ENCODE measurements around the gene FAM174B. TPM values are rescaled to one million over a fixed set of nuclear protein-coding genes. Genes with fewer than 3 reads are reported as not detected.

Gene FAM174B
- total and polyA plus RNA-seq, 10 of the 15 experiments (the other 5 are each of a cell fraction or from before 2014, with no cell fraction given) = 0.71 to 15.9 (median 4.2) TPM

DNA sequence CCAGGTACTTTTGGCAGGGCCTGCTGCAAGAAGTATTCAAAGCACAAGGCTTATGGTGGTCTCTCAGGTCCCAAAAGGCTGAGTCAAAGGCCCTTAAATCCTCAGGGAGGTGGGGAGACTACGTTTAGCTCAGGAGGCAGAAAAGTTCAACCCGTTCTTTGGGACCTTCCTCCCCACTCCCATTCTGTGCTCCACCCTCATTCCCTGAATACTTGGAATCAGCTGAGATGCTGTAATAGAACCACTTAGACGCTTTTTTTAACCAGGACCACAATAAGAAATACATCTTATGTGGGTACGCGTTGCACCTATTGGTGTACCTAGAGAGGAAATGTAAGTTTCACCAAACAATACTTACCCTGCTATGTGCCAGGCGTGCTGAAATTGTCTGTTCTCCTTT, 58.0 kb downstream of the FAM174B start:
- CTCF ChIA-PET = no interaction called here
- no peak overlapping the region for H3K27ac ChIP-seq (ENCODE audit: control insufficient read depth, insufficient read depth)
- intact Hi-C loops (cut with micrococcal nuclease; ENCODE audit: unreplicated experiment) = no loop called here
- no peaks in the 10 kb centered on the region for H3K4me1 ChIP-seq (ENCODE audit: control insufficient read depth, insufficient read depth, low read length)
- POLR2A ChIA-PET = no interaction called here
- H3K79me2 ChIP-seq (ENCODE audit: control insufficient read depth, insufficient read depth, low read length) = no peaks in the 10 kb centered on the region
- H3K9me3 ChIP-seq (replicated peaks; ENCODE audit: control insufficient read depth, insufficient read depth, low read length) = no peaks in the 10 kb centered on the region
- RAD21 ChIA-PET (ENCODE audit: unreplicated experiment) = no interaction called here
- no peaks in the 10 kb centered on the region for H4K20me1 ChIP-seq (ENCODE audit: control insufficient read depth, insufficient read depth)
- H3K27me3 ChIP-seq (replicated peaks in 1 of 2; ENCODE audit: control insufficient read depth in 2 of 2, insufficient read depth in 2 of 2, low read length in 1 of 2) = no peaks in the 10 kb centered on the region; a peak in 1 of 4 replicates
- no peak overlapping the region for H3K4me3 ChIP-seq
- no TSS peak for BruUV-seq (replicated peaks)
- ATAC-seq (no peak), DNase-seq (ENCODE audit: low read depth, low spot score) (no peak), FAIRE-seq (no peak)
- no peak overlapping the region for H3K4me2 ChIP-seq (ENCODE audit: control insufficient read depth, insufficient read depth)
- SMC1A ChIA-PET (ENCODE audit: uncharacterized antibody, unreplicated experiment) = no interaction called here
- H2AFZ ChIP-seq (ENCODE audit: control insufficient read depth, low read depth, low read length) = no peak overlapping the region
- WGBS (ENCODE audit: insufficient coverage, insufficient replicate concordance, low lambda C conversion rate, missing lambda C conversion rate) = 38% methylated on average over 6 of the region's 6 CpGs
- no peak overlapping the region for H3K9ac ChIP-seq (ENCODE audit: control insufficient read depth, insufficient read depth, low read length)
- in situ Hi-C loops (cut with MboI) = no loop called here
- H3K36me3 ChIP-seq (ENCODE audit: control insufficient read depth in 2 of 2, insufficient read depth in 2 of 2, low read length in 1 of 2) = no peaks in the 10 kb centered on the region
- TF ChIP-seq KDM1A (IDR thresholded peaks at IDR 0.05; ENCODE audit: borderline replicate concordance) (no peak), ZNF207 (IDR thresholded peaks at IDR 0.05; ENCODE audit: borderline replicate concordance) (no peak), FOXK2 (IDR thresholded peaks at IDR 0.05) (no peak), TCF12 (IDR thresholded peaks at IDR 0.05; ENCODE audit: low read depth, low read length) (no peak), BACH1 (IDR thresholded peaks at IDR 0.05; ENCODE audit: borderline replicate concordance) (no peak), IRF4 (IDR thresholded peaks at IDR 0.05; ENCODE audit: low read depth, low read length) (no peak), ZNF622 (IDR thresholded peaks at IDR 0.05) (no peak), SUPT20H (IDR thresholded peaks at IDR 0.05; ENCODE audit: borderline replicate concordance, control insufficient read depth, low read depth, low read length) (no peak), NFXL1 (IDR thresholded peaks at IDR 0.05; ENCODE audit: borderline replicate concordance) (no peak), KLF5 (IDR thresholded peaks at IDR 0.05; ENCODE audit: partially characterized antibody) (no peak), HDAC2 (IDR thresholded peaks at IDR 0.05) (no peak), ESRRA (IDR thresholded peaks at IDR 0.05; ENCODE audit: low read length) (no peak), ATF7 (IDR thresholded peaks at IDR 0.05; ENCODE audit: low read depth) (no peak)
- TF ChIP-seq, protein P1, sequence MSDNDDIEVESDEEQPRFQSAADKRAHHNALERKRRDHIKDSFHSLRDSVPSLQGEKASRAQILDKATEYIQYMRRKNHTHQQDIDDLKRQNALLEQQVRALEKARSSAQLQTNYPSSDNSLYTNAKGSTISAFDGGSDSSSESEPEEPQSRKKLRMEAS (IDR thresholded peaks at IDR 0.05; ENCODE audit: low read depth, low read length) = no peak
- TF ChIP-seq, protein P2, sequence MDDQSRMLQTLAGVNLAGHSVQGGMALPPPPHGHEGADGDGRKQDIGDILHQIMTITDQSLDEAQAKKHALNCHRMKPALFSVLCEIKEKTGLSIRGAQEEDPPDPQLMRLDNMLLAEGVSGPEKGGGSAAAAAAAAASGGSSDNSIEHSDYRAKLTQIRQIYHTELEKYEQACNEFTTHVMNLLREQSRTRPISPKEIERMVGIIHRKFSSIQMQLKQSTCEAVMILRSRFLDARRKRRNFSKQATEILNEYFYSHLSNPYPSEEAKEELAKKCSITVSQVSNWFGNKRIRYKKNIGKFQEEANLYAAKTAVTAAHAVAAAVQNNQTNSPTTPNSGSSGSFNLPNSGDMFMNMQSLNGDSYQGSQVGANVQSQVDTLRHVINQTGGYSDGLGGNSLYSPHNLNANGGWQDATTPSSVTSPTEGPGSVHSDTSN (IDR thresholded peaks at IDR 0.05; ENCODE audit: insufficient replicate concordance, low read depth, low read length) = no peak
- TF ChIP-seq, protein P3, sequence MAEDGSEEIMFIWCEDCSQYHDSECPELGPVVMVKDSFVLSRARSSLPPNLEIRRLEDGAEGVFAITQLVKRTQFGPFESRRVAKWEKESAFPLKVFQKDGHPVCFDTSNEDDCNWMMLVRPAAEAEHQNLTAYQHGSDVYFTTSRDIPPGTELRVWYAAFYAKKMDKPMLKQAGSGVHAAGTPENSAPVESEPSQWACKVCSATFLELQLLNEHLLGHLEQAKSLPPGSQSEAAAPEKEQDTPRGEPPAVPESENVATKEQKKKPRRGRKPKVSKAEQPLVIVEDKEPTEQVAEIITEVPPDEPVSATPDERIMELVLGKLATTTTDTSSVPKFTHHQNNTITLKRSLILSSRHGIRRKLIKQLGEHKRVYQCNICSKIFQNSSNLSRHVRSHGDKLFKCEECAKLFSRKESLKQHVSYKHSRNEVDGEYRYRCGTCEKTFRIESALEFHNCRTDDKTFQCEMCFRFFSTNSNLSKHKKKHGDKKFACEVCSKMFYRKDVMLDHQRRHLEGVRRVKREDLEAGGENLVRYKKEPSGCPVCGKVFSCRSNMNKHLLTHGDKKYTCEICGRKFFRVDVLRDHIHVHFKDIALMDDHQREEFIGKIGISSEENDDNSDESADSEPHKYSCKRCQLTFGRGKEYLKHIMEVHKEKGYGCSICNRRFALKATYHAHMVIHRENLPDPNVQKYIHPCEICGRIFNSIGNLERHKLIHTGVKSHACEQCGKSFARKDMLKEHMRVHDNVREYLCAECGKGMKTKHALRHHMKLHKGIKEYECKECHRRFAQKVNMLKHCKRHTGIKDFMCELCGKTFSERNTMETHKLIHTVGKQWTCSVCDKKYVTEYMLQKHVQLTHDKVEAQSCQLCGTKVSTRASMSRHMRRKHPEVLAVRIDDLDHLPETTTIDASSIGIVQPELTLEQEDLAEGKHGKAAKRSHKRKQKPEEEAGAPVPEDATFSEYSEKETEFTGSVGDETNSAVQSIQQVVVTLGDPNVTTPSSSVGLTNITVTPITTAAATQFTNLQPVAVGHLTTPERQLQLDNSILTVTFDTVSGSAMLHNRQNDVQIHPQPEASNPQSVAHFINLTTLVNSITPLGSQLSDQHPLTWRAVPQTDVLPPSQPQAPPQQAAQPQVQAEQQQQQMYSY (CRISPR knock-in tag; IDR thresholded peaks at IDR 0.05) = no peak
- TF ChIP-seq, protein P4, sequence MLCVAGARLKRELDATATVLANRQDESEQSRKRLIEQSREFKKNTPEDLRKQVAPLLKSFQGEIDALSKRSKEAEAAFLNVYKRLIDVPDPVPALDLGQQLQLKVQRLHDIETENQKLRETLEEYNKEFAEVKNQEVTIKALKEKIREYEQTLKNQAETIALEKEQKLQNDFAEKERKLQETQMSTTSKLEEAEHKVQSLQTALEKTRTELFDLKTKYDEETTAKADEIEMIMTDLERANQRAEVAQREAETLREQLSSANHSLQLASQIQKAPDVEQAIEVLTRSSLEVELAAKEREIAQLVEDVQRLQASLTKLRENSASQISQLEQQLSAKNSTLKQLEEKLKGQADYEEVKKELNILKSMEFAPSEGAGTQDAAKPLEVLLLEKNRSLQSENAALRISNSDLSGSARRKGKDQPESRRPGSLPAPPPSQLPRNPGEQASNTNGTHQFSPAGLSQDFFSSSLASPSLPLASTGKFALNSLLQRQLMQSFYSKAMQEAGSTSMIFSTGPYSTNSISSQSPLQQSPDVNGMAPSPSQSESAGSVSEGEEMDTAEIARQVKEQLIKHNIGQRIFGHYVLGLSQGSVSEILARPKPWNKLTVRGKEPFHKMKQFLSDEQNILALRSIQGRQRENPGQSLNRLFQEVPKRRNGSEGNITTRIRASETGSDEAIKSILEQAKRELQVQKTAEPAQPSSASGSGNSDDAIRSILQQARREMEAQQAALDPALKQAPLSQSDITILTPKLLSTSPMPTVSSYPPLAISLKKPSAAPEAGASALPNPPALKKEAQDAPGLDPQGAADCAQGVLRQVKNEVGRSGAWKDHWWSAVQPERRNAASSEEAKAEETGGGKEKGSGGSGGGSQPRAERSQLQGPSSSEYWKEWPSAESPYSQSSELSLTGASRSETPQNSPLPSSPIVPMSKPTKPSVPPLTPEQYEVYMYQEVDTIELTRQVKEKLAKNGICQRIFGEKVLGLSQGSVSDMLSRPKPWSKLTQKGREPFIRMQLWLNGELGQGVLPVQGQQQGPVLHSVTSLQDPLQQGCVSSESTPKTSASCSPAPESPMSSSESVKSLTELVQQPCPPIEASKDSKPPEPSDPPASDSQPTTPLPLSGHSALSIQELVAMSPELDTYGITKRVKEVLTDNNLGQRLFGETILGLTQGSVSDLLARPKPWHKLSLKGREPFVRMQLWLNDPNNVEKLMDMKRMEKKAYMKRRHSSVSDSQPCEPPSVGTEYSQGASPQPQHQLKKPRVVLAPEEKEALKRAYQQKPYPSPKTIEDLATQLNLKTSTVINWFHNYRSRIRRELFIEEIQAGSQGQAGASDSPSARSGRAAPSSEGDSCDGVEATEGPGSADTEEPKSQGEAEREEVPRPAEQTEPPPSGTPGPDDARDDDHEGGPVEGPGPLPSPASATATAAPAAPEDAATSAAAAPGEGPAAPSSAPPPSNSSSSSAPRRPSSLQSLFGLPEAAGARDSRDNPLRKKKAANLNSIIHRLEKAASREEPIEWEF (IDR thresholded peaks at IDR 0.05; ENCODE audit: insufficient replicate concordance, low read depth, low read length) = no peak
